Measurements from ENCODE around the gene TEKT1. TPM values are rescaled to one million over a fixed set of nuclear protein-coding genes. Genes with fewer than 3 reads are reported as not detected.

Gene TEKT1
- total RNA-seq, 4 donors from 2014 or later: 0.12 to 2.4 TPM; not detected in 2

GRCh38 chr17:6755731-6756184, 75.8 kb downstream of the TEKT1 start, which contains the start of gene XAF1:
Gene XAF1 (plus strand): TSS chr17:6756046. CDS start chr17:6756079, 33 bp downstream.
- no peaks in the 10 kb centered on the region for H3K9me3 ChIP-seq
- H3K27ac ChIP-seq: peak within 1 kb of the TSS; percentile 89 to 93
- no peaks in the 10 kb centered on the region for H3K27me3 ChIP-seq
- peaks cover 0 to 14% of the 10 kb centered on the region in 2 donors for H3K4me1 ChIP-seq
- TF ChIP-seq CTCF (IDR thresholded peaks at IDR 0.05) (no peak), POLR2A (IDR thresholded peaks at IDR 0.05) (no peak)
- intact Hi-C loops (cut with DNase I; ENCODE audit: low total_unique reads): no loop called here
- H3K4me3 ChIP-seq: peak within 1 kb of the TSS; percentile 59 to 61
- H3K36me3 ChIP-seq: no peaks in the 10 kb centered on the region
- peak; percentile 36 to 45 for DNase-seq

GRCh38 chr17:6755281-6755680, 76.2 kb downstream of the TEKT1 start:
- intact Hi-C loops (cut with DNase I; ENCODE audit: low total_unique reads): no loop called here
- H3K27ac ChIP-seq: peak overlapping the region; percentile 89 to 93
- TF ChIP-seq CTCF (IDR thresholded peaks at IDR 0.05) (no peak), POLR2A (IDR thresholded peaks at IDR 0.05) (no peak)
- peaks cover 0 to 14% of the 10 kb centered on the region in 2 donors for H3K4me1 ChIP-seq
- no peaks in the 10 kb centered on the region for H3K36me3 ChIP-seq
- H3K4me3 ChIP-seq: peak overlapping the region; percentile 59 to 61
- H3K9me3 ChIP-seq: no peaks in the 10 kb centered on the region
- H3K27me3 ChIP-seq: no peaks in the 10 kb centered on the region
- DNase-seq: peak; percentile 61 to 70

GRCh38 chr17:6753546-6753945, 78.0 kb downstream of the TEKT1 start:
- no peak overlapping the region for H3K4me3 ChIP-seq
- TF ChIP-seq POLR2A (IDR thresholded peaks at IDR 0.05): no peak
- no peak for TF ChIP-seq CTCF (IDR thresholded peaks at IDR 0.05)
- H3K9me3 ChIP-seq: no peaks in the 10 kb centered on the region
- intact Hi-C loops (cut with DNase I; ENCODE audit: low total_unique reads): no loop called here
- H3K36me3 ChIP-seq: no peaks in the 10 kb centered on the region
- no peak for DNase-seq
- peak overlapping the region; percentile 65 to 71 for H3K27ac ChIP-seq
- H3K27me3 ChIP-seq: no peaks in the 10 kb centered on the region
- H3K4me1 ChIP-seq: peaks cover 0 to 14% of the 10 kb centered on the region in 2 donors

GRCh38 chr17:6753006-6753445, 78.5 kb downstream of the TEKT1 start:
- DNase-seq: peak; percentile 39 to 70
- no peaks in the 10 kb centered on the region for H3K9me3 ChIP-seq
- H3K4me3 ChIP-seq: no peak overlapping the region
- H3K36me3 ChIP-seq: no peaks in the 10 kb centered on the region
- peak overlapping the region; percentile 65 to 71 for H3K27ac ChIP-seq
- no peaks in the 10 kb centered on the region for H3K27me3 ChIP-seq
- peaks cover 0 to 14% of the 10 kb centered on the region in 2 donors for H3K4me1 ChIP-seq
- TF ChIP-seq CTCF (IDR thresholded peaks at IDR 0.05) (no peak), POLR2A (IDR thresholded peaks at IDR 0.05) (no peak)
- intact Hi-C loops (cut with DNase I; ENCODE audit: low total_unique reads): no loop called here

- H3K36me3 ChIP-seq: no peaks in the 10 kb centered on the region
- peaks cover 0 to 9% of the 10 kb centered on the region in 2 donors for H3K4me1 ChIP-seq
- TF ChIP-seq POLR2A (IDR thresholded peaks at IDR 0.05) (no peak), CTCF (IDR thresholded peaks at IDR 0.05) (no peak)
- intact Hi-C loops (cut with DNase I; ENCODE audit: low total_unique reads): no loop called here
- H3K27me3 ChIP-seq: no peaks in the 10 kb centered on the region
- H3K4me3 ChIP-seq: no peak overlapping the region
- DNase-seq: peak; percentile 47 to 73
- H3K27ac ChIP-seq: peak overlapping the region; percentile 65 to 71
- no peaks in the 10 kb centered on the region for H3K9me3 ChIP-seq
Measured at GRCh38 chr17:6752068-6752909, 79.2 kb downstream of the TEKT1 start.

All from uterus (tissue), 4 donors.